HCT116 (cell line): ENCODE data around the gene UMAD1. TPM values are rescaled to one million over a fixed set of nuclear protein-coding genes. Genes with fewer than 3 reads are reported as not detected.
A peak's percentile ranks its signal among the peaks of the same experiment; 100 is the strongest.

Experiments used
- ATAC-seq: fragments of 200-7000 bp; cut with Tn5 transposase; 2 replicates; pipeline ENCODE4 v1.9.1; 2020; ENCODE audit warnings: mild to moderate bottlenecking, moderate library complexity
- BruUV-seq: library from RNA; stranded (reverse); fragments of 400-500 nt; replicated peaks from 2 replicates; lab custom pipeline; 2021; lab: Mats Ljungman, UMichigan
- CTCF ChIA-PET: fragments of 300-600 bp; sonication (Branson Sonifier 250); formaldehyde crosslinking; loops from one replicate; lab custom pipeline; 2021; ENCODE audit warnings: antibody characterized with exemption; lab: Charles Lee
- POLR2A ChIA-PET: fragments of 300-600, 350-600 bp; sonication (Branson Sonifier 250); formaldehyde crosslinking; loops from one replicate; lab custom pipeline; 2021; ENCODE audit warnings: antibody characterized with exemption; lab: Charles Lee
- RAD21 ChIA-PET, 2 experiments: fragments of 300-600 bp; sonication (Branson Sonifier 250); formaldehyde crosslinking; loops; one replicate each; lab custom pipeline; 2023; ENCODE audit warnings: low total read pairs in 2 of 2; ENCODE audit not compliant: uncharacterized antibody in 2 of 2, unreplicated experiment in 2 of 2, low non-redundant PET in 1 of 2; lab: Charles Lee
- DNase-seq: peaks from one replicate; pipeline ENCODE4 v3.0.0-alpha.2; 2010; ENCODE audit warnings: low read depth, low spot score
- H2AFZ ChIP-seq: fragments of 200-600 bp; shearing (Covaris generic), sonication (generic); 2 replicates; pipeline ENCODE4 v1.6.1; 2017; ENCODE audit warnings: low read depth, mixed run types, mixed read lengths, antibody characterized with exemption, low read length; ENCODE audit not compliant: poor library complexity, severe bottlenecking
- H3K27ac ChIP-seq: 2 replicates; pipeline ENCODE4 v1.5.1; 2012; ENCODE audit warnings: low read depth, low read length
- H3K27me3 ChIP-seq: fragments of 200-600 bp; sonication (generic); 2 replicates; pipeline ENCODE4 v1.6.1; 2016; ENCODE audit warnings: mixed run types, low read length, mixed read lengths; ENCODE audit not compliant: insufficient read depth
- H3K36me3 ChIP-seq, 2 experiments: fragments of 200-500 bp in 1 of 2; fragments of 200-600 bp in 1 of 2; sonication (Bioruptor generic) in 1 of 2; sonication (generic) in 1 of 2; 2 replicates each; pipeline versions ENCODE4 v1.5.1 to v1.6.1; 2014 to 2016; ENCODE audit warnings: low read length in 2 of 2, inconsistent platforms in 1 of 2, mixed read lengths in 1 of 2, mixed run types in 1 of 2; ENCODE audit not compliant: insufficient read depth in 2 of 2, control insufficient read depth in 1 of 2
- H3K4me1 ChIP-seq, 2 experiments: fragments of 200-600 bp in 1 of 2; sonication (generic) in 1 of 2; 2 replicates each; pipeline versions ENCODE4 v1.5.1 to v1.6.1; 2012 to 2017; ENCODE audit warnings: low read length in 2 of 2, inconsistent platforms in 1 of 2, mild to moderate bottlenecking in 1 of 2, mixed read lengths in 1 of 2, mixed run types in 1 of 2, moderate library complexity in 1 of 2; ENCODE audit not compliant: insufficient read depth in 2 of 2, control insufficient read depth in 1 of 2
- H3K4me2 ChIP-seq: fragments of 200-600 bp; sonication (generic); 2 replicates; pipeline ENCODE4 v1.6.1; 2017; ENCODE audit warnings: mixed run types, low read length, mixed read lengths
- H3K4me3 ChIP-seq, 2 experiments: fragments of 200-600 bp in 1 of 2; sonication (generic) in 1 of 2; replicated peaks in 1 of 2; 2 replicates each; pipeline ENCODE4 v1.5.1; 2011 to 2016; ENCODE audit warnings: low read length in 2 of 2, control low read depth in 1 of 2, low read depth in 1 of 2, mild to moderate bottlenecking in 1 of 2, mixed read lengths in 1 of 2, mixed run types in 1 of 2
- H3K79me2 ChIP-seq: fragments of 200-600 bp; sonication (generic); 2 replicates; pipeline ENCODE4 v1.6.1; 2017; ENCODE audit warnings: mild to moderate bottlenecking, mixed run types, low read length, moderate library complexity, mixed read lengths; ENCODE audit not compliant: insufficient read depth
- H3K9ac ChIP-seq: fragments of 200-600 bp; sonication (generic); 2 replicates; pipeline ENCODE4 v1.6.1; 2016; ENCODE audit warnings: low read length, mixed read lengths
- H3K9me2 ChIP-seq: fragments of 200-600 bp; sonication (generic), shearing (Covaris generic); 2 replicates; pipeline ENCODE4 v1.6.1; 2017; ENCODE audit warnings: mixed run types, mild to moderate bottlenecking, moderate library complexity; ENCODE audit not compliant: insufficient read depth
- H3K9me3 ChIP-seq, 2 experiments: fragments of 200-500 bp in 1 of 2; fragments of 200-600 bp in 1 of 2; sonication (Bioruptor generic) in 1 of 2; sonication (generic) in 1 of 2; 2 replicates each; pipeline ENCODE4 v1.6.1; 2014 to 2017; ENCODE audit warnings: low read length in 2 of 2, mixed read lengths in 2 of 2, inconsistent platforms in 1 of 2, low read depth in 1 of 2, mild to moderate bottlenecking in 1 of 2, mixed run types in 1 of 2, moderate library complexity in 1 of 2; ENCODE audit not compliant: control insufficient read depth in 1 of 2, insufficient read depth in 1 of 2
- H4K20me1 ChIP-seq: fragments of 200-600 bp; sonication (generic), shearing (Covaris generic); 2 replicates; pipeline ENCODE4 v1.6.1; 2017; ENCODE audit warnings: mixed run types, mild to moderate bottlenecking, moderate library complexity; ENCODE audit not compliant: insufficient read depth
- CBX3 ChIP-seq: IDR thresholded peaks from 2 replicates; pipeline ENCODE4 v1.6.1; 2012; ENCODE audit warnings: low read depth
- CEBPB ChIP-seq: IDR thresholded peaks from 2 replicates; pipeline ENCODE4 v1.6.1; 2012; ENCODE audit warnings: low read depth
- EZH2phosphoT487 ChIP-seq: fragments of 200-600 bp; IDR thresholded peaks from 2 replicates; pipeline ENCODE4 v1.6.1; 2018; ENCODE audit warnings: antibody characterized with exemption, borderline replicate concordance
- FOSL1 ChIP-seq: IDR thresholded peaks from 2 replicates; pipeline ENCODE4 v1.6.1; 2012; ENCODE audit warnings: low read depth
- JUND ChIP-seq: IDR thresholded peaks from 2 replicates; pipeline ENCODE4 v1.6.1; 2012
- SP1 ChIP-seq: IDR thresholded peaks from 2 replicates; pipeline ENCODE4 v1.6.1; 2012; ENCODE audit warnings: low read depth
- TCF7L2 ChIP-seq: IDR thresholded peaks from 2 replicates; pipeline ENCODE4 v1.7.0; 2011; ENCODE audit warnings: borderline replicate concordance, inconsistent platforms; ENCODE audit not compliant: insufficient read depth, insufficient read length; ENCODE audit errors: extremely low read depth
- intact Hi-C: fragments of 100-400 bp; cut with micrococcal nuclease; formaldehyde crosslinking; loops from 2 replicates; pipeline ENCODE4 v1.10.0; 2022
- total RNA-seq: library from RNA; stranded (reverse); gene quantifications from one replicate; pipeline ENCODE4 v1.2.1, GENCODE V29; 2021; ENCODE audit not compliant: unreplicated experiment
- TF ChIP-seq, protein P1 (sequence below): IDR thresholded peaks from 2 replicates; pipeline ENCODE4 v1.6.1; 2012; ENCODE audit warnings: low read depth
- TF ChIP-seq, protein P2 (sequence below): IDR thresholded peaks from 2 replicates; pipeline ENCODE4 v1.6.1; 2012

UMAD1 gene
- total RNA-seq, 1 experiment from 2014 or later = 12.7 TPM

- H3K36me3 ChIP-seq = no peaks in the 10 kb centered on the region
- H2AFZ ChIP-seq = no peak overlapping the region
- no peak for TF ChIP-seq TCF7L2
- TF ChIP-seq, protein P1, sequence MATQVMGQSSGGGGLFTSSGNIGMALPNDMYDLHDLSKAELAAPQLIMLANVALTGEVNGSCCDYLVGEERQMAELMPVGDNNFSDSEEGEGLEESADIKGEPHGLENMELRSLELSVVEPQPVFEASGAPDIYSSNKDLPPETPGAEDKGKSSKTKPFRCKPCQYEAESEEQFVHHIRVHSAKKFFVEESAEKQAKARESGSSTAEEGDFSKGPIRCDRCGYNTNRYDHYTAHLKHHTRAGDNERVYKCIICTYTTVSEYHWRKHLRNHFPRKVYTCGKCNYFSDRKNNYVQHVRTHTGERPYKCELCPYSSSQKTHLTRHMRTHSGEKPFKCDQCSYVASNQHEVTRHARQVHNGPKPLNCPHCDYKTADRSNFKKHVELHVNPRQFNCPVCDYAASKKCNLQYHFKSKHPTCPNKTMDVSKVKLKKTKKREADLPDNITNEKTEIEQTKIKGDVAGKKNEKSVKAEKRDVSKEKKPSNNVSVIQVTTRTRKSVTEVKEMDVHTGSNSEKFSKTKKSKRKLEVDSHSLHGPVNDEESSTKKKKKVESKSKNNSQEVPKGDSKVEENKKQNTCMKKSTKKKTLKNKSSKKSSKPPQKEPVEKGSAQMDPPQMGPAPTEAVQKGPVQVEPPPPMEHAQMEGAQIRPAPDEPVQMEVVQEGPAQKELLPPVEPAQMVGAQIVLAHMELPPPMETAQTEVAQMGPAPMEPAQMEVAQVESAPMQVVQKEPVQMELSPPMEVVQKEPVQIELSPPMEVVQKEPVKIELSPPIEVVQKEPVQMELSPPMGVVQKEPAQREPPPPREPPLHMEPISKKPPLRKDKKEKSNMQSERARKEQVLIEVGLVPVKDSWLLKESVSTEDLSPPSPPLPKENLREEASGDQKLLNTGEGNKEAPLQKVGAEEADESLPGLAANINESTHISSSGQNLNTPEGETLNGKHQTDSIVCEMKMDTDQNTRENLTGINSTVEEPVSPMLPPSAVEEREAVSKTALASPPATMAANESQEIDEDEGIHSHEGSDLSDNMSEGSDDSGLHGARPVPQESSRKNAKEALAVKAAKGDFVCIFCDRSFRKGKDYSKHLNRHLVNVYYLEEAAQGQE = no peak
- TF ChIP-seq, all 23 proteins: peak for 0
- ChIA-PET RAD21 (no interaction called here), CTCF (no interaction called here), POLR2A (no interaction called here)
- intact Hi-C loops = no loop called here
- H3K4me3 ChIP-seq = no peak overlapping the region
- BruUV-seq = no TSS peak
- H3K9ac ChIP-seq = no peak overlapping the region
- H3K4me2 ChIP-seq = no peak overlapping the region
- H3K27ac ChIP-seq = no peak overlapping the region
- no peaks in the 10 kb centered on the region for H3K79me2 ChIP-seq
- H3K9me2 ChIP-seq = no peaks in the 10 kb centered on the region
- H4K20me1 ChIP-seq = no peaks in the 10 kb centered on the region
- no peaks in the 10 kb centered on the region for H3K27me3 ChIP-seq
- peaks cover 0 to 15% of the 10 kb centered on the region in 2 experiments; a peak in 2 of 4 replicates for H3K4me1 ChIP-seq
- H3K9me3 ChIP-seq = no peaks in the 10 kb centered on the region
- DNase-seq (no peak), ATAC-seq (no peak)
These were observed 154.7 kb downstream of the UMAD1 start for GRCh38 chr7:7795203-7795602.

DNA sequence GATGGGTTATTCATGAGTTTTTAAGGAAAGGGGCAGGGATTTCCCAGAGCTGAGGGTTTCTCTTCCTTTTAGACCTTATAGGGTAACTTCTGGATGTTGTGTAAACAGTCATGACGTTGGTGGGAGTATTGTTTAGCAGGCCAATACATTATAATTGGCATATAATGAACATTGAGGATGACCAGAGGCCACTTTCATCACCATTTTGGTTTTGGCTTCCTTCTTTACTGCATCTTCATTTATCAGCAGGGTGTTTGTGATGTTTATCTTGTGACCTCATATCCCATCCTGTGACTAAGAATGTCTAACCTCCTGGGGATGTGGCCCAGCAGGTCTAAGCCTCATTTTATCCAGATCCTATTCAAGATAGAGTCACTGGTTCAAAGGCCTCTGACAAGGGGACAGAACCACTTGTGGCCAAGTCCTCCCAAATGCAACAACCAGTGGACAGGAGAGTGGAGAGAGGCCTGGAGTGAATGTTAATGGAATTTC, 155.1 kb downstream of the UMAD1 start:
- Histone ChIP-seq H3K4me1 (peaks cover 0 to 15% of the 10 kb centered on the region in 2 experiments; a peak in 2 of 4 replicates), H2AFZ (no peak overlapping the region), H3K4me2 (peak overlapping the region; percentile 21; the same call in 1 of the 2 replicates), H3K36me3 (no peaks in the 10 kb centered on the region), H4K20me1 (no peaks in the 10 kb centered on the region), H3K27ac (no peak overlapping the region), H3K79me2 (no peaks in the 10 kb centered on the region), H3K9me2 (no peaks in the 10 kb centered on the region), H3K4me3 (no peak overlapping the region), H3K9me3 (no peaks in the 10 kb centered on the region), H3K27me3 (no peaks in the 10 kb centered on the region), H3K9ac (no peak overlapping the region)
- peak; percentile 23 for DNase-seq
- intact Hi-C loops = no loop called here
- POLR2A ChIA-PET = no interaction called here
- CTCF ChIA-PET = no interaction called here
- BruUV-seq = no TSS peak
- no peak; the same call in 1 of the 2 replicates for ATAC-seq
- RAD21 ChIA-PET = no interaction called here
- TF ChIP-seq, protein P2, sequence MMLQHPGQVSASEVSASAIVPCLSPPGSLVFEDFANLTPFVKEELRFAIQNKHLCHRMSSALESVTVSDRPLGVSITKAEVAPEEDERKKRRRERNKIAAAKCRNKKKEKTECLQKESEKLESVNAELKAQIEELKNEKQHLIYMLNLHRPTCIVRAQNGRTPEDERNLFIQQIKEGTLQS = no peak
- TF ChIP-seq FOSL1 (peak; percentile 70), JUND (peak; percentile 50), SP1 (peak; percentile 53; the same call in 1 of the 2 replicates), EZH2phosphoT487 (no peak), CEBPB (no peak), CBX3 (peak; percentile 49; the same call in 1 of the 2 replicates)
- TF ChIP-seq, all 23 proteins: peak for 4
